A204.1 (cell line): ENCODE measurements around the gene SPANXA1.
"Not testable (repeated sequence)": the region's sequence is repeated elsewhere in the genome, so short reads cannot be mapped to it uniquely, and the experiment has no call there.

Source experiments
- FAIRE-seq: peaks from 2 replicates; lab custom pipeline; 2012; peaks lifted over from hg19 to GRCh38; lab: Jason Lieb, UNC

Gene SPANXA1, protein sequence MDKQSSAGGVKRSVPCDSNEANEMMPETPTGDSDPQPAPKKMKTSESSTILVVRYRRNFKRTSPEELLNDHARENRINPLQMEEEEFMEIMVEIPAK

GRCh38 chrX:141584638-141585037, at the start of gene SPANXA1:
Gene SPANXA1 (minus strand): TSS chrX:141584738. CDS start chrX:141584678, 60 bp downstream.
- FAIRE-seq, result not testable (repeated sequence)

DNA sequence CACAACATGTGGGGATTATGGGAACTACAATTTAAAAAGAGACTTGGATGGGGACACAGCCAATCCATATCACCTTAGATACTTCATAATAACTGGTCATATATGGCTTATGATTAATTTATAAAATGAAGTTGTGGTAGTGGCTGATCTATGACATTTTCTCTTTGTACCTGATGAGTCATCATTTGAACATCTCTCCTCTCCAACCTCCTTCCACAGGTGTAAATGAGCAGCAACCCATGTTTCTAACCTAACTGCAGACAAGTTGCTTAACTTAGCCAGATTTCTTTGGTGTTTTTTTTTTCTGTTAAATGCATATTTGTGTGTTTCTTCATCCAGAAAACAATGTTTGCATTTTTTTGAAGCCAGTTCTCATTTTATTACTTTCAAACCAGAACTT, 47.6 kb upstream of the SPANXA1 start:
- no peak for FAIRE-seq

DNA sequence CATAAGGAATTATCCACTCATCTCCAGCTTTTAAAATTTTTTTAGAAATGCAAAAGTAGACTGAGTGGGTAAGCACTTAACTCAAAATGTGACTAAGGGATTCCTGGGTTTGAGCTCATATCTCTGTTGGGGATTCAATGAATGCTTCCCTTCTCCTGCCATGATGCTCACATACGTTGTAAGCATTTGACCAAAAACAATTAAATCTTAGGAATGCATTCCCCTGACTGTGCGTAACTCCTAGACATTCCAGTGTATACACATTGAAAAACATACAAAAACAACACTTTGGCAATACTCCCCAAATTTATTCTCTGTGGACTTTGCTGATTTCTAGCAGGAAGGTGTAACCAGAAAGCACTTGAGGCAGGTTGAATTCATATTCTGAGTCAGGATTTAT, 34.8 kb upstream of the SPANXA1 start:
- no peak for FAIRE-seq

- FAIRE-seq, result no peak
Measured at GRCh38 chrX:141609111-141609510, 24.6 kb upstream of the SPANXA1 start.

DNA sequence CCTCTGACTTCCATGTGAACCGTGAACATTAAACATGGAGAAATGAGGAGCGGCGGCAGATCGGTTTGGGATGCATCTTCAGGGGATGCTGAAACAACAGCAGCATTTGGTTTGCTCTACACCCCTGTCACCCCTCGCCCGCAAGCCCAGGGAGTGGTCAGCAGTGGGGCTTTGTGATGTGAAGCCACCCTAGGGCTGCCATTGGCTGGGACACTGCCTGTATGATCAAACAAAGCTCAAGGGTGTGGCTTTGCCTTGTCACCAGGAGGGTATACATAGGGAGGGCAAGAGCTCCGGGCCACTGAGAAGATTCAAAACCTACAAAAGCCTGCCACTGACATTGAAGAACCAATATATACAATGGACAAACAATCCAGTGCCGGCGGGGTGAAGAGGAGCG, 4.9 kb upstream of the SPANXA1 start, which contains the start of gene SPANXA2:
SPANXA2 (plus strand) TSS at position 301 of the 400 bp plus-strand sequence; CDS start at position 361, 60 bp downstream.
- not testable (repeated sequence) for FAIRE-seq

GRCh38 chrX:141542551-141542950, 42.0 kb downstream of the SPANXA1 start:
- not testable (repeated sequence) for FAIRE-seq
